PFSK-1 (cell line): ENCODE data around the gene CBX1.

Experiments
- FOXP2 ChIP-seq: optimal IDR thresholded peaks from 2 replicates; pipeline ENCODE3; 2011; ENCODE audit warnings: borderline replicate concordance, control low read depth, inconsistent platforms; ENCODE audit not compliant: insufficient read depth; ENCODE audit errors: extremely low read length, extremely low read depth
- POLR2AphosphoS5 ChIP-seq: IDR thresholded peaks from 2 replicates; pipeline ENCODE4 v1.6.1; 2012; ENCODE audit warnings: low read depth, mild to moderate bottlenecking, control low read depth, low read length, moderate library complexity
- SIN3A ChIP-seq: IDR thresholded peaks from 2 replicates; pipeline ENCODE4 v1.6.1; 2012; ENCODE audit warnings: mild to moderate bottlenecking, low read length, moderate library complexity, borderline replicate concordance; ENCODE audit not compliant: insufficient read depth
- TAF1 ChIP-seq: IDR thresholded peaks from 2 replicates; pipeline ENCODE4 v1.6.1; 2012; ENCODE audit warnings: low read length, control low read depth, borderline replicate concordance; ENCODE audit not compliant: insufficient read depth
- TF ChIP-seq, protein P1 (sequence below), 2 experiments: IDR thresholded peaks; 2 replicates each; pipeline versions ENCODE4 v1.6.1 to v1.8.0; 2011 to 2012; ENCODE audit warnings: low read depth in 2 of 2, low read length in 2 of 2, control low read depth in 1 of 2, inconsistent platforms in 1 of 2, mild to moderate bottlenecking in 1 of 2, moderate library complexity in 1 of 2; ENCODE audit not compliant: insufficient read depth in 1 of 2

The CBX1 gene

DNA sequence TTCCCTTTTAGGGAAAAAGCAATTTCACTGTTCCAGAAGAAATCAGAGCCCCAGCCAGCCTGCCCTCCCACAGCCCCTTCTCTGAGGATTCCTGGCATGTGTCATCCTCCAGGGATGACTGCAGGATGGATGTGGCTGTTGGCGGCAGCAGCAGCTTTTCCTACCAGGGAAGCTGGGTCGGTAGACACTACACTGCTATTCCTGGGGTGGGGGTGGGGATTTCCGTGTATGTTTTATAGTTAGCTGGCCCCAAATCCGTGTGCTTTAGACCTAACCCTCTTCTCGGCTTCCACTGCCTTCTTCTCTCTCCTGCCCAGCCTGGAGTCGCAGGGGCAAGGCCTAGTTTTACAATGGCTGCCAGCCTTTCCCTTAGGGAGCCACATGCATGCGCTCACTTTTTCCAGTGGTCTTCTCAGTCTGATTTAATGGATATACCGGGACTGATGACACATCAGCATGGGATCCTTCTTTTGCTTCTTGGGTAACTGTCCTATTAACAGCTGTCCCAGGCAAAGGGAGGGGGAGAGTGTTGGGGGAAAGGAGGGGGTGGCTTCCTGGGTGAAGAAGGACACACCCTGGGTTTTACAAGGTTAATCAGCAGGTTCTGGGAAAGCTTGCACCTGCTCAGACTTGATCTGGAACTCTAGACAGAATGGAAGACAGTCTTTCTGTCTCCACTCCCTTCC lies 55.8 kb downstream of the CBX1 start:
- TF ChIP-seq POLR2AphosphoS5: no peak
- TF ChIP-seq SIN3A: no peak
- no peak for TF ChIP-seq FOXP2
- no peak for TF ChIP-seq TAF1
- TF ChIP-seq, protein P1, sequence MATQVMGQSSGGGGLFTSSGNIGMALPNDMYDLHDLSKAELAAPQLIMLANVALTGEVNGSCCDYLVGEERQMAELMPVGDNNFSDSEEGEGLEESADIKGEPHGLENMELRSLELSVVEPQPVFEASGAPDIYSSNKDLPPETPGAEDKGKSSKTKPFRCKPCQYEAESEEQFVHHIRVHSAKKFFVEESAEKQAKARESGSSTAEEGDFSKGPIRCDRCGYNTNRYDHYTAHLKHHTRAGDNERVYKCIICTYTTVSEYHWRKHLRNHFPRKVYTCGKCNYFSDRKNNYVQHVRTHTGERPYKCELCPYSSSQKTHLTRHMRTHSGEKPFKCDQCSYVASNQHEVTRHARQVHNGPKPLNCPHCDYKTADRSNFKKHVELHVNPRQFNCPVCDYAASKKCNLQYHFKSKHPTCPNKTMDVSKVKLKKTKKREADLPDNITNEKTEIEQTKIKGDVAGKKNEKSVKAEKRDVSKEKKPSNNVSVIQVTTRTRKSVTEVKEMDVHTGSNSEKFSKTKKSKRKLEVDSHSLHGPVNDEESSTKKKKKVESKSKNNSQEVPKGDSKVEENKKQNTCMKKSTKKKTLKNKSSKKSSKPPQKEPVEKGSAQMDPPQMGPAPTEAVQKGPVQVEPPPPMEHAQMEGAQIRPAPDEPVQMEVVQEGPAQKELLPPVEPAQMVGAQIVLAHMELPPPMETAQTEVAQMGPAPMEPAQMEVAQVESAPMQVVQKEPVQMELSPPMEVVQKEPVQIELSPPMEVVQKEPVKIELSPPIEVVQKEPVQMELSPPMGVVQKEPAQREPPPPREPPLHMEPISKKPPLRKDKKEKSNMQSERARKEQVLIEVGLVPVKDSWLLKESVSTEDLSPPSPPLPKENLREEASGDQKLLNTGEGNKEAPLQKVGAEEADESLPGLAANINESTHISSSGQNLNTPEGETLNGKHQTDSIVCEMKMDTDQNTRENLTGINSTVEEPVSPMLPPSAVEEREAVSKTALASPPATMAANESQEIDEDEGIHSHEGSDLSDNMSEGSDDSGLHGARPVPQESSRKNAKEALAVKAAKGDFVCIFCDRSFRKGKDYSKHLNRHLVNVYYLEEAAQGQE (IDR thresholded peaks at IDR 0.05; ENCODE audit: insufficient read depth in 1 of 2, low read depth in 2 of 2, low read length in 2 of 2): no peak

DNA sequence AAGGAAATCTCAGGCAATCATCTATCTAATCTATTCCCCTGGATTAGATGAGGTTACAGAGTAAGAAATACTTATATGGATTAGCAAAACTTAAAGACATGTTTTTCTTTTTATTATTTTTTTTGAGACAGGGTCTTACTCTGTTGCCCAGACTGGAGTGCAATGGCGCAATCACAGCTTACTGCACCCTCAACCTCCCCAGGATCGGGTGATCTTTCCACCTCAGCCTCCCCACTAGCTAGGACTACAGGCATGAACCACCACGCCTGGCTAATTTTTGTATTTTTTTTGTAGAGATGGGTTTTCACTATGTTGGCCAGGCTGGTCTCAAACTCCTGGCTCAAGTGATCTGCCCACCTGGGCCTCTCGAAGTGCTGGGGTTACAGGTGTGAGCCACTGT lies 56.4 kb downstream of the CBX1 start:
- TF ChIP-seq SIN3A: no peak
- TF ChIP-seq FOXP2: no peak
- no peak for TF ChIP-seq POLR2AphosphoS5
- TF ChIP-seq, protein P1 (IDR thresholded peaks at IDR 0.05; ENCODE audit: insufficient read depth in 1 of 2, low read depth in 2 of 2, low read length in 2 of 2): no peak
- no peak for TF ChIP-seq TAF1

DNA sequence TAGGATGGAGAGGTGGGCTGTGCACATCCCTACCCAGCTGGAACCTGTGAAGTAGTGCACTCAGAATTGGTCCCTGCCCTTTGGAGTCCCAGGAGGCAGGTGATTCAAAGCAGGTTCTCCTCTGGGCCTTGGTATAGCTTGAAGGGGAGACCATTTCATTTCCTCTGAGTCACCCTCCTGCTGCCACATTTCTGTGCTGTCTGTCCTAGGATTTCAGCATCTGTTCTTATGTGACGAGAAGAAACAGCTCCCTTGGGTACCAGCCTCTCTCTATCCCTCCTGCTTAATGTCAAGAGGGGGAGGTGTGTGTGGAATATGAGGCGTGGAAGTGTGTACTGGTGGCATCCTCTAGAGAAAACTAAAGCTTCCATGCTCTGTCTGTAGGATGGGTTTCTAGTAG lies 58.1 kb downstream of the CBX1 start:
- TF ChIP-seq SIN3A: no peak
- TF ChIP-seq POLR2AphosphoS5: no peak
- TF ChIP-seq, protein P1 (IDR thresholded peaks at IDR 0.05; ENCODE audit: insufficient read depth in 1 of 2, low read depth in 2 of 2, low read length in 2 of 2): no peak
- no peak for TF ChIP-seq TAF1
- no peak for TF ChIP-seq FOXP2

DNA sequence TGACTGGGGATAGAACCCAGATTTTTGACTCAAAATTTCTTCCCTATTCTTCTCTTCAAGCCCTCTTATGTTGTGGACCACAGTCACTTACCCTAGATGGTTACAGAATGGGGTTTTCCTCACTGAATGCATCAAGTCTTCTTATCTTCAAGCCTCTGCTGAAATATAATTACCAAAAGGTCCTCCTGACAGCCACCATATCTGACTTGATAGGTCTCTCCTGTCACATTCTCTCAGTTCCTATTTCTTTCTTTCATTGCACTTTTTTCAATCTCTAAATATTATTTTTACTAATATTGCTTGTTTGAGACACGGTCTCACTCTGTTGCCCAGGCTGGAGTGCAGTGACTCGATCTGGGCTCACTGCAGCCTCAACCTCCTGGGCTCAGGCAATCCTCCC lies 62.6 kb downstream of the CBX1 start:
- TF ChIP-seq TAF1 (no peak), FOXP2 (no peak)

DNA sequence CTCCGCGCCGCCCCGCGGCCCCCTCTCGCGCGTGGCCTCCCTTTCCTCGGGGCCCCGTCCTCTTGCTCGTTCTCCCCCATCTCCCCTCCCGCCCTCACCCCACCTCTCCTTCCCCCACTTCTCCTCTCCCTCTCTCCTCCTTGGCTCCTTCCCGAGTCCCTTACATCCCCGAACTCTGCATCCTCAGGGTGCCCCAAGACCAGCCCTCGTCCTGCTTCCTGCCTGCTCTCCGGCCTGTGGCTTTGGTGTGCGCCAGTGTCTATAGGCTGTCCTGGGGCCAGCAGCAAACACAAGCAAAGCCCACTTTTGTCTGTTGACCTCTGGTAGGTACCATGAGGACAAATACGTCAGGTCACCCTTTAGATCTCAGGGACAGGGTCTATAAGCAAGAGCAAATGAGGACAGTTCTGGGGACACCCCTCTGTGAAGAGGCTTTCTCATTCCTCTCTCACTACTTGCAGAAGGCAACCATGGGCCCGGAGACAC lies 63.4 kb downstream of the CBX1 start:
- TF ChIP-seq POLR2AphosphoS5 (no peak), FOXP2 (no peak), TAF1 (no peak), SIN3A (no peak)
- TF ChIP-seq, protein P1 (IDR thresholded peaks at IDR 0.05; ENCODE audit: insufficient read depth in 1 of 2, low read depth in 2 of 2, low read length in 2 of 2): no peak
